ENCODE data around the gene MED23.

Gene MED23, protein sequence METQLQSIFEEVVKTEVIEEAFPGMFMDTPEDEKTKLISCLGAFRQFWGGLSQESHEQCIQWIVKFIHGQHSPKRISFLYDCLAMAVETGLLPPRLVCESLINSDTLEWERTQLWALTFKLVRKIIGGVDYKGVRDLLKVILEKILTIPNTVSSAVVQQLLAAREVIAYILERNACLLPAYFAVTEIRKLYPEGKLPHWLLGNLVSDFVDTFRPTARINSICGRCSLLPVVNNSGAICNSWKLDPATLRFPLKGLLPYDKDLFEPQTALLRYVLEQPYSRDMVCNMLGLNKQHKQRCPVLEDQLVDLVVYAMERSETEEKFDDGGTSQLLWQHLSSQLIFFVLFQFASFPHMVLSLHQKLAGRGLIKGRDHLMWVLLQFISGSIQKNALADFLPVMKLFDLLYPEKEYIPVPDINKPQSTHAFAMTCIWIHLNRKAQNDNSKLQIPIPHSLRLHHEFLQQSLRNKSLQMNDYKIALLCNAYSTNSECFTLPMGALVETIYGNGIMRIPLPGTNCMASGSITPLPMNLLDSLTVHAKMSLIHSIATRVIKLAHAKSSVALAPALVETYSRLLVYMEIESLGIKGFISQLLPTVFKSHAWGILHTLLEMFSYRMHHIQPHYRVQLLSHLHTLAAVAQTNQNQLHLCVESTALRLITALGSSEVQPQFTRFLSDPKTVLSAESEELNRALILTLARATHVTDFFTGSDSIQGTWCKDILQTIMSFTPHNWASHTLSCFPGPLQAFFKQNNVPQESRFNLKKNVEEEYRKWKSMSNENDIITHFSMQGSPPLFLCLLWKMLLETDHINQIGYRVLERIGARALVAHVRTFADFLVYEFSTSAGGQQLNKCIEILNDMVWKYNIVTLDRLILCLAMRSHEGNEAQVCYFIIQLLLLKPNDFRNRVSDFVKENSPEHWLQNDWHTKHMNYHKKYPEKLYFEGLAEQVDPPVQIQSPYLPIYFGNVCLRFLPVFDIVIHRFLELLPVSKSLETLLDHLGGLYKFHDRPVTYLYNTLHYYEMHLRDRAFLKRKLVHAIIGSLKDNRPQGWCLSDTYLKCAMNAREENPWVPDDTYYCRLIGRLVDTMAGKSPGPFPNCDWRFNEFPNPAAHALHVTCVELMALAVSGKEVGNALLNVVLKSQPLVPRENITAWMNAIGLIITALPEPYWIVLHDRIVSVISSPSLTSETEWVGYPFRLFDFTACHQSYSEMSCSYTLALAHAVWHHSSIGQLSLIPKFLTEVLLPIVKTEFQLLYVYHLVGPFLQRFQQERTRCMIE (N-terminal part only)

DNA sequence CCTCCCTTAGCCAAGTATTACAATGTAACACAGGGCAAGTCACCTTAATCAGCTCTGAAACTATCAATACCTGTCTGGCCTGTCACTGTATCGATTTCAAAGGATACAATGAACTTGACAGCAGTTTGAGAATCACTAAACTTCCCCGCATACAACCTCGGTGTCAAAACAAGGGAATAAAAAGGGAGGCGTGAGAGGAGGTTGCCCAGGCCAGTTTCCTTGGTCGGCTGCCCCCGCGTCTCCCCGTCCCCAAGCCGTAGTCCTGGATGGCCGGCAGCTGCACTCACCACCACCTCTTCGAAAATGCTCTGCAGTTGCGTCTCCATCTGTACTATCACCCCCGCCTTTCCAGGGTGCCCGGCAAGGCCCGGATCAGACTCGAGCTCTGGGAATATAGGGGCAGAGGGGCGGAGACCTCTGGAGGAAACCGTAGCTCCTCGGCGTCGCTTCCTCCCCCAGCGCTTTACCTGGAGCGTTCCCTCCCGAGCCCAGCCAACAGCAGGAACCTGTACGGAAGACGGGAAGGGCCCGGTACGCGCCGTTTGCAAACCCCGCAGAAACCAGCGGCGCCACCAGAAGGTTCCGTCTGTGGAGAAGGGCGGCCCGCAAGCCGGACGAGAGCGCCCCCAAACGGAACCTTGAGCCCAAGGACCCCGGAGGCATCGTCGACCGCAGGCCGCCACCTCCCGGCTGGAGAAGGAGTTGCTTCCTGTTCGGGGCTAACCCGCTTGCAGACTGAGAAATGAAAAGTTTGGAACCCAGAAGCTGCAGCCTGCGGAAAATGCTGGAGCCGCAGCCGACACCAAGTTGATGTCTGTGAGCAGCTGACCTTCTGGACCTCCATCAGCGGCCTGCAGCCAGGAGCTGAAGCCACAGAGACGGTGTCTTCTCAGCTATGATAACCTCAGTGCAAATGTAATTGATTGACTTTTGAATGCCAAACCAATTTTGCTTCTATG, at the start of gene MED23:
Gene MED23, minus strand, starts transcription at position 519 of the 959 bp plus-strand sequence. Its CDS starts 193 bp downstream, at position 326.
- H3K36me3 ChIP-seq (ENCODE audit: insufficient read depth), result no peaks in the 10 kb centered on the region
- no peaks in the 10 kb centered on the region for H4K20me1 ChIP-seq (ENCODE audit: insufficient read depth)
- peaks cover 16% of the 10 kb centered on the region; the same call in 1 of the 2 replicates for H3K79me2 ChIP-seq (ENCODE audit: insufficient read depth, low read depth)
- no peak within 1 kb of the TSS for H3K4me3 ChIP-seq (IDR thresholded peaks at IDR 0.05; ENCODE audit: insufficient read depth, low read depth, low read length)
- peaks cover 20% of the 10 kb centered on the region for H3K4me1 ChIP-seq (ENCODE audit: low read depth, poor library complexity, severe bottlenecking)
- TF ChIP-seq, protein P1, sequence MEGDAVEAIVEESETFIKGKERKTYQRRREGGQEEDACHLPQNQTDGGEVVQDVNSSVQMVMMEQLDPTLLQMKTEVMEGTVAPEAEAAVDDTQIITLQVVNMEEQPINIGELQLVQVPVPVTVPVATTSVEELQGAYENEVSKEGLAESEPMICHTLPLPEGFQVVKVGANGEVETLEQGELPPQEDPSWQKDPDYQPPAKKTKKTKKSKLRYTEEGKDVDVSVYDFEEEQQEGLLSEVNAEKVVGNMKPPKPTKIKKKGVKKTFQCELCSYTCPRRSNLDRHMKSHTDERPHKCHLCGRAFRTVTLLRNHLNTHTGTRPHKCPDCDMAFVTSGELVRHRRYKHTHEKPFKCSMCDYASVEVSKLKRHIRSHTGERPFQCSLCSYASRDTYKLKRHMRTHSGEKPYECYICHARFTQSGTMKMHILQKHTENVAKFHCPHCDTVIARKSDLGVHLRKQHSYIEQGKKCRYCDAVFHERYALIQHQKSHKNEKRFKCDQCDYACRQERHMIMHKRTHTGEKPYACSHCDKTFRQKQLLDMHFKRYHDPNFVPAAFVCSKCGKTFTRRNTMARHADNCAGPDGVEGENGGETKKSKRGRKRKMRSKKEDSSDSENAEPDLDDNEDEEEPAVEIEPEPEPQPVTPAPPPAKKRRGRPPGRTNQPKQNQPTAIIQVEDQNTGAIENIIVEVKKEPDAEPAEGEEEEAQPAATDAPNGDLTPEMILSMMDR (conservative IDR thresholded peaks at IDR 0.05; ENCODE audit: low read depth, low read length), result peak; percentile 81
- peak within 1 kb of the TSS; percentile 57 for H3K4me2 ChIP-seq
- peak within 1 kb of the TSS; percentile 75 for H2AFZ ChIP-seq (ENCODE audit: low read depth)
- H3K27ac ChIP-seq, result peak within 1 kb of the TSS; percentile 36; the same call in 1 of the 2 replicates
- H3K27me3 ChIP-seq (ENCODE audit: insufficient read depth, low read depth), result no peaks in the 10 kb centered on the region
- peak within 1 kb of the TSS; percentile 60 for H3K9ac ChIP-seq

DNA sequence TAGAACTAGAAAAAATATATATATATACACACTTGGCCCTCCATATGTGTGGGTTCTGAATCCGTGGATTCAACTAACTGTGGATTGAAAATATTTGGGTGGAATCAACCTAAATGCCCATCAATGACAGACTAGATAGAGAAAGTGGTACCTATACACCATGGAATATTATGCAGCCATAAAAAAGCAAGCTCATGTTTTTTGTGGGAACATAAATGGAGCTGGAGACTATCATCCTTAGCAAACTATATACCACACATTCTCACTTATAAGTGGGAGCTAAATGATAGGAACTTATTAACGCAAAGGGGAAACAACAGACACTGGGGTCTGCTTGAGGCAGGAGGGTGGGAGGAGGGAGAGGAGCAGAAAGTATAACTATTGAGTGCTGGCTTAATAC, 45.1 kb upstream of the MED23 start:
- H3K4me1 ChIP-seq (ENCODE audit: low read depth, poor library complexity, severe bottlenecking), result no peaks in the 10 kb centered on the region
- no peaks in the 10 kb centered on the region for H3K27me3 ChIP-seq (ENCODE audit: insufficient read depth, low read depth)
- H3K36me3 ChIP-seq (ENCODE audit: insufficient read depth), result no peaks in the 10 kb centered on the region
- no peak overlapping the region for H3K27ac ChIP-seq
- H3K79me2 ChIP-seq (ENCODE audit: insufficient read depth, low read depth), result no peaks in the 10 kb centered on the region
- H2AFZ ChIP-seq (ENCODE audit: low read depth), result no peak overlapping the region
- no peak overlapping the region for H3K4me3 ChIP-seq (IDR thresholded peaks at IDR 0.05; ENCODE audit: insufficient read depth, low read depth, low read length)
- no peaks in the 10 kb centered on the region for H4K20me1 ChIP-seq (ENCODE audit: insufficient read depth)
- H3K9ac ChIP-seq, result no peak overlapping the region
- TF ChIP-seq, protein P1 (conservative IDR thresholded peaks at IDR 0.05; ENCODE audit: low read depth, low read length), result no peak
- H3K4me2 ChIP-seq, result no peak overlapping the region

DNA sequence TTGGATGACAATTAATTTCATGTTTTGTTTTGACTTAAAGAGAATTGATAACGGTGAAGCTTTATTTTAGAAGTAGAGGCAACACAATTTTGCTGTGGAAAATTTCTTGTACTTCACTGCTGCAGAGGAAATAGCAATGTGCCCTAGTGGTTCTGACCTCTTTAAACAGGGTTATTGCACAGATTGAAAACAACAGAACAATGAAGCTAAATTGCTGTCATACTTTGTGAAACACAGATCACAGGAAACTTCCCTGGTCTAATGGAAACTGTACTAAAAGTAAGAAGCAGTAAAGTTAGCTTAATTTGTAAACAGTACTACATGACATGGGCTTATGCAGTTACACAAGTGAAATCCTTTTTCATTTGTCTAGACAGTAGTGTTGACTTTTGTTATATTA, 41.8 kb upstream of the MED23 start:
- Histone ChIP-seq H3K4me2 (no peak overlapping the region), H3K4me3 (IDR thresholded peaks at IDR 0.05; ENCODE audit: insufficient read depth, low read depth, low read length) (no peak overlapping the region), H3K36me3 (ENCODE audit: insufficient read depth) (no peaks in the 10 kb centered on the region), H3K27ac (no peak overlapping the region), H2AFZ (ENCODE audit: low read depth) (no peak overlapping the region), H3K4me1 (ENCODE audit: low read depth, poor library complexity, severe bottlenecking) (no peaks in the 10 kb centered on the region), H3K9ac (no peak overlapping the region), H3K79me2 (ENCODE audit: insufficient read depth, low read depth) (no peaks in the 10 kb centered on the region), H3K27me3 (ENCODE audit: insufficient read depth, low read depth) (no peaks in the 10 kb centered on the region), H4K20me1 (ENCODE audit: insufficient read depth) (no peaks in the 10 kb centered on the region)
- TF ChIP-seq, protein P1 (conservative IDR thresholded peaks at IDR 0.05; ENCODE audit: low read depth, low read length), result no peak
